DMS79 (cell line): ENCODE data around the gene ANG.
"Not testable (repeated sequence)": the region's sequence is repeated elsewhere in the genome, so short reads cannot be mapped to it uniquely, and the experiment has no call there.

ENCODE experiments used
- DNase-seq: peaks from one replicate; lab custom pipeline; 2025; lab: John Stamatoyannopoulos, UW

ANG gene

DNA sequence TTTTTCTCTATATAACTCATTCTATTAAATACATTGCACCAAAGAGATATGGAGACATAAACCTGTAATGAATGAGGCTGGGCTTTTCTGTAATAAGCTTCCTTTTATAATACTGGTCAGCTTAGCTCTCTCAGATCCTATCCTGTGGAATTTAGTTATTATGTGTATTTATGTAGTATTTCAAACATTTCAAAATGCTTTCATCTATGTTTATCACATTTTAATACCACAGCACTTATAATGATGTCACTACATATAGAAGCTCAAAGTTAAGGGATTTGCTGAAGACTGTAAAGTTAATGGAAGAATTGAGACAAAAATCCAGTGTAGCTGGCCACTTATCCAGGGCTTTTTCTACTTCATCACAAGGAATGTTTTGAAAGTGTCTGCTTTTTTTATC lies 11.4 kb downstream of the ANG start:
- DNase-seq: no peak

DNA sequence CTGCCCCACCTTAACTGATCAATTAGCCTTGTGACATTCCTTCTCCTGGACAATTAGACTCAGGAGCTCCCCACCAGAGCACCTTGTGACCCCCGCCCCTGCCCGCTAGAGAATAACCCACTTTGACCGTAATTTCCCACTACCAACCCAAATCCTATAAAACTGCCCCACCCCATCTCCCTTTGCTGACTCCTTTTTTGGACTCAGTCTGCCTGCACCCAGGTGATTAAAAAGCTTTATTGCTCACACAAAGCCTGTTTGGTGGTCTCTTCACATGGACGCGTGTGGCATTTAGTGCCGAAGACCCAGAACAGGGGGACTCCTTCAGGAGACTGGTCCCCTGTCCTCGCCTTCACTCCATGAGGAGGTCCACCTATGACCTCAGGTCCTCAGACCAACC lies 12.4 kb downstream of the ANG start:
- DNase-seq: not testable (repeated sequence)

- DNase-seq: no peak
These were observed 18.2 kb downstream of the ANG start for GRCh38 chr14:20706657-20707355.

GRCh38 chr14:20707622-20708021 lies 19.1 kb downstream of the ANG start:
- no peak for DNase-seq

GRCh38 chr14:20711261-20711660 lies 22.7 kb downstream of the ANG start:
- DNase-seq: no peak

GRCh38 chr14:20711685-20712084 lies 23.1 kb downstream of the ANG start:
- no peak for DNase-seq

- no peak for DNase-seq
These were observed 24.3 kb downstream of the ANG start for GRCh38 chr14:20712904-20713303.

DNA sequence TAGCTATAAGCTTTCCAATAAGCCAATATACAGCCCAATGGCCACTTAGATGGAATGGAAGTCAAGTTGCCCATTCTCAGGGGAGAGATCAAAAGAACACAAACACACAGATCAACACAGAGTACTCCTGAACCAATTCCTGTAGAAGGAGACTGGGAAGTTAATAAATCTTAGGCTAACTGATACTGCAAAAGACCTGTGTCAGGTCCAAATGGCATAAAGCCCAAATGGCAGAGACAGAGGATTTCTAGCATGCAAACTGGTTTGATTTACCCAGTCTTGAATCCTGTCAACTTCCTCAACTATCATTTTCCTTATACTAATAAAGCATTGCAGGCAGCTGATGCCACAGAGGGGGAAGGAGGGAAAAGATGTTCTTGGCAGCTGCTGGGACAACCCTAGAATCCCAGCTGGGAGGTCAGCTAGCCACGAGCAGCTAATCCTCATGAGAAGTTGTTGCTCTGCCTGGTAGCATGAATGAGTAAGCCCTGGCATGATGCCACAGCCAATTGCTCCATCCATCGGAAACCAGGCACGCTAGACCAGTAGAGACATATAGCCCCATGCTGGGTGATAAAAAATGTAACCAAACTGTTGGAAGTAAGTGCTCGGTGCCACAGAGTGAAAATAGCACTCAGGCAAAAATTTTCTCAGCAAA lies 26.2 kb downstream of the ANG start:
- no peak for DNase-seq

DNA sequence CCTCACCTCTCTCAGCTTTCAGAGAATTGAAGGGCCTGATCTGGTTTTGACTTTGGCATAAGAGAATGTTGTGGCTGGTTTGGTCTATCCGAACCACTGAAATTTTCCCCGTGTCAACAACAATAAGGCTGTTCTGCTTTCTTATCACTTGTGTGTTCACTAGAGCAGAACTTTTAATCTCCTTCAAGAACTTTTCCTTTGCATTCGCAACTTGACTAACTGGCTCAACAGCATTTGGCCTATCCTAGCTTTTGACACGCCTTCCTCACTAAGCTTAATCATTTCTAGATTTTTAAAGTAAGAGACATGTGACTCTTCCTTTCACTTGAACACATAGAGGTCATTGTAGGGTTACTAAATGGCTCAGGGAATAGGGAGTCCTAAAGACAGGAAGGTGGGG lies 31.2 kb downstream of the ANG start:
- DNase-seq: no peak

GRCh38 chr14:20720741-20721140 lies 32.2 kb downstream of the ANG start:
- no peak for DNase-seq

- DNase-seq: no peak
These were observed 33.5 kb downstream of the ANG start for GRCh38 chr14:20722016-20722415.

GRCh38 chr14:20723488-20723887 lies 34.9 kb downstream of the ANG start:
- DNase-seq: no peak

DNA sequence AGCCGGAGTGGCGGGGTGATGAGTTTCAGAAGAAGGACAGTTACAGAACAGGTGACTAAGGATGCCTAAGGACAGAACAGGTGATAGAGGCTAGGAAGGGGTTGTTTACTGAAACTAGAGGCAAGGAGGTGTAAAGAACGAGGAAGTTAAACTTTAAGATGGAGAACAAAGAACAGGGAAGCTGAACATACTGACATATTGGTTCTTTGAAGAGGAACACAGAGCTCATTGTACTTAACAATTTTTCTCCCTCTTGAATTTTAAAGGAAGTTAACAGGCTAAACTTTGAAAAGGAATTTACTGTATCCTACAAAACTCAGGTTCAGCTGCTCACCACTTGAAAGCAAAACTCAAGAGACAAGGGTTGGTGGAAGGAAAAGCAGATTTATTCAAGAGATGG lies 37.6 kb downstream of the ANG start:
- not testable (repeated sequence) for DNase-seq

DNA sequence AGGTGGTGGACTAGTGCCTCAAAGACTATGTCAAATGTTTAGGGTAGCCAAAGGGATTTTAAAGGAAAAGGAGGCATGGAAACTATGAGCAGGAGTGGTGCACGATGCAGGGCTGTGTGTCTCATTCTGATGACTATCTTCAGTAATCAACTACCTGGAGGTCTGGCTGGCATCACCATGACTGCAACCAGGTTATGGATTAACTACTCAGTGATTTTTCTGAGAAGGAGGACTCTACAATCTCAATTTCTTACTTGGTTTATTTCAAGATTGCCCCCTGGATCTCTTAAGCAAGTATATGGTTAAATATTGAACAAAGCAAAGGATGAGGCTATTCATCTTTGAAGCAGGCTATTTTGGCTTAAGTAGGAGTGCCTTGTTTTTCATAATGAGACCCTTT lies 38.0 kb downstream of the ANG start:
- no peak for DNase-seq

DNA sequence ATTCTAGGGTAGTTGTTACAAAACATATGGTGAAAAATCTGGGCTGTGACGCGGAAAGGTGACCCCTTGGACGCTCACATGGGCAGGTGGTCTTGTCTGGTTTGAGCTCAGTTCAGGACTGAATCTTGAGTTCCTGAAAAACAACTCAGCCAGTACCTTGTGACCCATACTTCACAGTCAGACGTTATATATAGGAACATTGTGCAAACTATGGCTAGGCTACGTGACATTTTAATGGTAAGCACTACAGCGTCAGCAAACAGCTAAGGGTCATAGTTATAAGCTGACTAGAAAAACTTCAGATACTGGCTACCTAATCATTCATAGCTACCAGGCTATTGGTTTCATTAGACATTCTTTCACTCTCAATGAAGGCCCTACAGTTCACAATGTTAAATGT lies 42.3 kb downstream of the ANG start:
- DNase-seq: no peak

- DNase-seq: no peak
These were observed 43.9 kb downstream of the ANG start for GRCh38 chr14:20732477-20732876.

DNA sequence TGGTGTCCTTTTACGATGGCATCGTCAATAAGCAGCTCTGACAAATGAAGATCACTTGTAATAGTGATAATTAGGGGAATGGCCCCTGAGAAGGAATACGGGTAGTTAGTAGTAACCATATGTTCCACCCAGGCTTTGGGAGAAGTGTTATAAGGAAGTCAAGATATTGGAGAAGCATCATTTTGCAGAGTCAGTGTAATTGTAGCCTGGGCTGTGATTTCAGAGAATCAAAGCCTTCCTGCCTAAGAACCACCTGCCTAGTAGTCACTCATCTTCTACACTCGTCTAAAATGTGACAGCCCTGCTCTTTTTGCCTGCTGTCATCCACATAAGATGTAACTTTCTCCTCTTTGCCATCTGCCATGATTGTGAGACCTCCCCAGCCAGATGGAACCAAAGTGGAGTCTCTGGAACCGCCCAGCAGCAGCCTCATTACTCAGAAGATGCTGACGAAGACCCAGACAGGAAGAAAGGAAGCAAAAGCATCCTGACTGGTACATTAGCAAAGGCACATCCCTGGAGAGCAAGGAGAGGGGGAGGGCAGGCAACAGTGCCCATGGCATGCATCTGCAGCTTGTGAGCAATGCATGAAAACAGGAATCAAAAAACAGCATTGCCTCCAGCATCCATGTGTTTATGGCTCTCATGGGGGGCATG lies 44.5 kb downstream of the ANG start:
- no peak for DNase-seq

- DNase-seq: no peak
These were observed 45.3 kb downstream of the ANG start for GRCh38 chr14:20733684-20734429.

DNA sequence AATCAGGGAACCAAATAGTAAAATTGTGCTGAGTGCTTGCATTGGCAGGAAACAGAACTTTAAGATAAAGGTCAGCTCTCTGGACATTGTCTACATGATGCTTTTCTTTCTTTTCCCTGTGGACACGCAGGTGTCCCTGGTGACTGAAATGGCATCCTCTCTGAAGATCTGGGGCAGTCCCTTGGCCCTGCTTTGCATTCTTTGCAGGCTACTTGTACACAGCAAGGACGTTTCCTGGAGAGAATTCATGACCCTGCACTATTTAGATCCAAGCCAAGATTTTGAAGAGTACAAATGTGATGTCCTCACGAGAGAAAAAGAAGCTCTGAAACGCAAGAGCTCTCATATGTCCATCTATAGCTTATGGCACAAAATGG lies 45.9 kb downstream of the ANG start:
- no peak for DNase-seq

DNA sequence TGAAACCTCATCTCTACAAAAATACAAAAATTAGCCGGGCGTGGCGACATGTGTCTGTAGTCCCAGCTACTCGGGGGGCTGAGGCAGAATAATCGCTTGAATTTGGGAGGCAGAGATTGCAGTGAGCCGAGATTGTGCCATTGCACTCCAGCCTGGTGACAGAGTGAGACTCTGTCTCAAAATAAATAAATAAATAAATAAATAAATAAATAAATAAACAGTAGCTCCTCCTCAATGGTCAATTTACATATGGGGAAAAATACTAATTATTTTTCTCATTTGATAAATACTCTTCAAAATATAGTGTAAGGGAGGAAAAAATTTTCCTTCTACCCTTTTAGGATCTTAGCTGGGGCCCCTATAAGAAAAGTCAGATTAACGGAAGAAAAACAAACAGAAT lies 49.7 kb downstream of the ANG start:
- not testable (repeated sequence) for DNase-seq

GRCh38 chr14:20742132-20742531 lies 53.6 kb downstream of the ANG start:
- no peak for DNase-seq

GRCh38 chr14:20743556-20743955 lies 55.0 kb downstream of the ANG start:
- no peak for DNase-seq
